GM12872 (cell line): Measurements from ENCODE around the gene ZFAND2A.

ENCODE experiments used
- TF ChIP-seq, protein P1 (sequence below): IDR thresholded peaks from 3 replicates; pipeline ENCODE4 v1.5.1; 2011; ENCODE audit warnings: low read depth, mild to moderate bottlenecking, low read length, moderate library complexity; ENCODE audit not compliant: insufficient read depth

The ZFAND2A gene

DNA sequence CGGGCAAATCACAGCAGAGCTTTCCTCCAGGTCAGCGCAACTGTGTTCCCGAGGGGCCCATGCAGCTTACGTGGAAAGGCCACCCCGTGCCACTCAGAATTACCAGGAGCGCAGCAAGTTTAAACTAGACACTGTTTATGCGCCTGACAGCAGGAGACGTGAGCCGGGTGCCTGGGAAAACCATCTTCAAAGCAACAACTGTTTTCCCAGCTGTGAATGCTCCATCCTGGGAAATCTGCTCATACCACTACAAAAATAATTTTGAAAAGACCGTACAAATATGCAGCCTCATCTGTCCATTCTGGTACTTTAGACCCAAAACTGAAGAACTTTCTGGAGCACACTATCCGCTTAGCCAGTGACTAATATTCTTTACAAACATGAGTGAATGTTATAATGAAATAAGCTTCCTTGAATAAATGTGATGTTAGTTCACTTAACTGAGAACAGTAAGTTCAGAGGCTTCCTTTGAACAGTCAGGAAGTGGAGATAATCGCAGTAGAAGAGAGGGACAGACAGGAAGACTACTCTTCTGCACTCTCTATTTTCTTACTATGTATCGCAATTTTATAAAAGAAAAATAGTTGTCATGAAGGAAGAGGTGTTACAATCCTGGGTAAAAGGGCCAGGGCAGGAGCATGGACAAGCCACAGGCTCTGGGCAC is 55.3 kb downstream of the ZFAND2A start:
- TF ChIP-seq, protein P1, sequence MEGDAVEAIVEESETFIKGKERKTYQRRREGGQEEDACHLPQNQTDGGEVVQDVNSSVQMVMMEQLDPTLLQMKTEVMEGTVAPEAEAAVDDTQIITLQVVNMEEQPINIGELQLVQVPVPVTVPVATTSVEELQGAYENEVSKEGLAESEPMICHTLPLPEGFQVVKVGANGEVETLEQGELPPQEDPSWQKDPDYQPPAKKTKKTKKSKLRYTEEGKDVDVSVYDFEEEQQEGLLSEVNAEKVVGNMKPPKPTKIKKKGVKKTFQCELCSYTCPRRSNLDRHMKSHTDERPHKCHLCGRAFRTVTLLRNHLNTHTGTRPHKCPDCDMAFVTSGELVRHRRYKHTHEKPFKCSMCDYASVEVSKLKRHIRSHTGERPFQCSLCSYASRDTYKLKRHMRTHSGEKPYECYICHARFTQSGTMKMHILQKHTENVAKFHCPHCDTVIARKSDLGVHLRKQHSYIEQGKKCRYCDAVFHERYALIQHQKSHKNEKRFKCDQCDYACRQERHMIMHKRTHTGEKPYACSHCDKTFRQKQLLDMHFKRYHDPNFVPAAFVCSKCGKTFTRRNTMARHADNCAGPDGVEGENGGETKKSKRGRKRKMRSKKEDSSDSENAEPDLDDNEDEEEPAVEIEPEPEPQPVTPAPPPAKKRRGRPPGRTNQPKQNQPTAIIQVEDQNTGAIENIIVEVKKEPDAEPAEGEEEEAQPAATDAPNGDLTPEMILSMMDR = no peak

DNA sequence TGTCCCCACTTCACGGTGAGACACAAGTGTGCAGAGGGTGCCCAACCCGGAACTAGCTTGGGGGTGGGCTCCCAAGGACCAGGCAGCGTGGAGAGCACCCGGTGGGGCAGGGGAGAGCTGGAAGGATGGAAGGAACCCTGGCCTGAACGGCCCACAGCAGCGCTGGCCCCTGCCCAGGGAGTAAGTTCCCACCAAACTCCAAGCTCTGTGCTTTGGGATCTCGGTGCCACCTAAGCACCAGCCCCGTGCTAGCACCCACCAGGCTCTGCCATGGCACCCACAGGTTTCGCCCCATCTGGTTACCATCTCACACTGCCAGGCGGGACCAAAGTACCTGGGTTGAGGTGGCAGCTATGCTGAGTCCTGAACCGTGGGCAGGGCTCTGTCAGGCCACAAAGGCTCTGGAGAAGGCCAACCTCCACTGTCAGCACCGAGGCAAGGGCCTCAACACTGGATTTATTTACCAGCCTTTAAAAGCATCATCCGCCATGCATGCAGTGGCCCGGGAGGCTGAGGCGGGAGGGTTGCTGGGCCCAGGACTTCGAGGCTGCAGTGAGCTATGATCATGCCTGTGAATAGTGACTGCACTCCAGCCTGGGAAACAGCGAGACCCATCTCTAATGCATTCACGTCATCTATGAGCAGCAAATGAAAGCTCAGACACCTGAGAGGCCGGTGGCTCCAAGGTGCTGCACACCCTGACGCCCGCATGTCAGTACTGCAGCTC is 56.0 kb downstream of the ZFAND2A start:
- TF ChIP-seq, protein P1 = no peak

DNA sequence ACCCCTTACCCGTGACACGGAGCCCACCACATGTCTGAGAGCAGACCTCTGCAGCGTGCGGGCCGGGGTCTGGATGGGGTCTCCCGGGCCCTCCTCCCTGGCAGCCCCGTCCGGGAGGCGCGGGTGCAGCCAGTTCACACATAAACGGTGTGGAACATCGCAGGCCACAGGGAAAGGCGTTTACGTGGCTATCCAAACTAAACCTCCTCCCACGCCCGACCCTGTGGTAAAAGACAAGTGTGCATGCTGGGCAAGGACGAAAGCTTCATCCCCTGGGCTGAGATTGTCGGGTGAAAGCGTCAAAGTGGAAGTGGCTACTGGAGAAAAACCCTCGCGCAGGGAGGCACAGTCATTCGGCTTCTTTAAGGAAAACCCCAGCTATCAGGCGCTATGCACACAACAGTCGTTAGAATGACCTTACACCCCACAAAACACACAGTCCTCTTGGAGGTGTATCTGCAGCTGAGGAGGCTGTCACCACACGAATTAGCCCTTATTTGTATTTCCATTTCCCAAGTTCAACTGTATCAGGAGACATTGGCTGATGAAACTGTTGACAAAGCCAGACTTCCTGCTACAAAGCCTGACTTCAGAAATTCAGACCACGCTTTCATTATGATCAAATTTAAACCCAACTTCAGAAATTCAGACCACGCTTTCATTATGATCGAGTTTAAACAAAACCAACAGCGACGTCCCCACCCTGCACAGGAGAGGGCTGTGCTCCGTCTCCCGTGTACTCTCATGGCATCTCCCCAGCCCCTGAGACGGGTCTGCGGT is 56.8 kb downstream of the ZFAND2A start:
- TF ChIP-seq, protein P1 = 0 out of 3 replicates have a peak, but pooled peaks have one; percentile 3
